H1 (cell line): Measurements from ENCODE around the gene MDFIC. TPM values are rescaled to one million over a fixed set of nuclear protein-coding genes. Genes with fewer than 3 reads are reported as not detected.

Experiments used
- CTCF ChIA-PET: fragments of 300-600 bp; sonication (Branson Sonifier 250); formaldehyde crosslinking; loops from one replicate; lab custom pipeline; 2021; ENCODE audit not compliant: partially characterized antibody; lab: Charles Lee
- POLR2A ChIA-PET: fragments of 300-600 bp; sonication (Branson Sonifier 250); formaldehyde crosslinking; loops from one replicate; lab custom pipeline; 2021; ENCODE audit warnings: inconsistent platforms; ENCODE audit not compliant: partially characterized antibody; lab: Charles Lee
- DNase-seq, 2 experiments: peaks; one replicate each; pipeline versions ENCODE4 v3.0.0 to v3.0.0-alpha.2; 2010 to 2022; ENCODE audit warnings: low spot score in 2 of 2, low read depth in 1 of 2, mixed read lengths in 1 of 2
- FAIRE-seq: peaks from 2 replicates; lab custom pipeline; 2011; peaks lifted over from hg19 to GRCh38; lab: Jason Lieb, UNC
- H2AFZ ChIP-seq: 2 replicates; pipeline ENCODE4 v1.8.1; 2012; ENCODE audit warnings: low read length, inconsistent platforms
- H2AK5ac ChIP-seq: 2 replicates; pipeline ENCODE4 v1.6.1; 2013; ENCODE audit warnings: low read depth, low read length
- H2BK120ac ChIP-seq: replicated peaks from 2 replicates; pipeline ENCODE3; 2013; ENCODE audit warnings: low read depth, low read length, inconsistent platforms
- H2BK12ac ChIP-seq: 2 replicates; pipeline ENCODE4 v1.6.1; 2013; ENCODE audit warnings: low read depth, low read length
- H2BK15ac ChIP-seq: 2 replicates; pipeline ENCODE4 v1.6.1; 2013; ENCODE audit warnings: low read length
- H2BK20ac ChIP-seq: 2 replicates; pipeline ENCODE4 v1.6.1; 2013; ENCODE audit warnings: low read length
- H2BK5ac ChIP-seq: 2 replicates; pipeline ENCODE4 v1.6.1; 2013; ENCODE audit warnings: low read depth, low read length
- H3K14ac ChIP-seq: 2 replicates; pipeline ENCODE4 v1.6.1; 2013; ENCODE audit warnings: inconsistent platforms; ENCODE audit not compliant: insufficient read length
- H3K18ac ChIP-seq: 2 replicates; pipeline ENCODE4 v1.6.1; 2013; ENCODE audit warnings: low read length; ENCODE audit errors: extremely low read depth
- H3K23ac ChIP-seq: 2 replicates; pipeline ENCODE4 v1.6.1; 2013; ENCODE audit warnings: inconsistent platforms; ENCODE audit not compliant: insufficient read length
- H3K23me2 ChIP-seq: 2 replicates; pipeline ENCODE4 v1.6.1; 2013; ENCODE audit warnings: low read depth, low read length
- H3K27ac ChIP-seq: 2 replicates; pipeline ENCODE4 v1.6.1; 2011; ENCODE audit warnings: low read depth, low read length, inconsistent platforms
- H3K27me3 ChIP-seq, 4 experiments: replicated peaks in 1 of 4; 1 replicate in 1 of 4; 2 replicates in 3 of 4; pipeline versions ENCODE4 v1.6.1 to v1.8.1; 2011 to 2013; ENCODE audit warnings: low read length in 3 of 4, mild to moderate bottlenecking in 3 of 4, inconsistent platforms in 2 of 4, mixed read lengths in 2 of 4, moderate library complexity in 1 of 4; ENCODE audit not compliant: control insufficient read depth in 3 of 4, insufficient read depth in 3 of 4; ENCODE audit errors: extremely low read depth in 1 of 4
- H3K36me3 ChIP-seq, 4 experiments: 2 replicates each; pipeline versions ENCODE4 v1.6.1 to v1.8.1; 2011 to 2013; ENCODE audit warnings: mild to moderate bottlenecking in 4 of 4, low read length in 3 of 4, moderate library complexity in 2 of 4, control low read depth in 1 of 4, inconsistent platforms in 1 of 4; ENCODE audit not compliant: insufficient read depth in 4 of 4, control insufficient read depth in 2 of 4
- H3K4ac ChIP-seq: replicated peaks from 2 replicates; pipeline ENCODE3; 2013; ENCODE audit warnings: low read length, low read depth, mixed read lengths, inconsistent platforms; ENCODE audit not compliant: insufficient read length
- H3K4me1 ChIP-seq, 4 experiments: replicated peaks in 1 of 4; 1 replicate in 1 of 4; 2 replicates in 3 of 4; pipeline versions ENCODE4 v1.6.1 to v1.8.1; 2011 to 2013; ENCODE audit warnings: low read length in 3 of 4, inconsistent platforms in 2 of 4, mixed read lengths in 1 of 4; ENCODE audit not compliant: insufficient read depth in 4 of 4, control insufficient read depth in 3 of 4
- H3K4me2 ChIP-seq, 2 experiments: 2 replicates each; pipeline versions ENCODE4 v1.6.1 to v1.8.1; 2011 to 2013; ENCODE audit warnings: low read depth in 2 of 2, low read length in 2 of 2, control low read depth in 1 of 2, inconsistent platforms in 1 of 2, mild to moderate bottlenecking in 1 of 2; ENCODE audit not compliant: insufficient read depth in 1 of 2
- H3K4me3 ChIP-seq, 4 experiments: fragments of 200-600, 300-600 bp in 1 of 4; sonication (generic), shearing (Covaris generic), sonication (Bioruptor Twin) in 1 of 4; 2 replicates each; pipeline versions ENCODE4 v1.5.1 to v1.8.1; 2011 to 2016; ENCODE audit warnings: low read length in 4 of 4, low read depth in 3 of 4, control low read depth in 2 of 4, inconsistent platforms in 2 of 4, mild to moderate bottlenecking in 2 of 4, mixed read lengths in 1 of 4, moderate library complexity in 1 of 4; ENCODE audit not compliant: insufficient read depth in 2 of 4; ENCODE audit errors: extremely low read depth in 1 of 4
- H3K56ac ChIP-seq: replicated peaks from 2 replicates; pipeline ENCODE3; 2013; ENCODE audit warnings: low read depth, mild to moderate bottlenecking, mixed read lengths, low read length, inconsistent platforms; ENCODE audit not compliant: insufficient read length
- H3K79me1 ChIP-seq: 2 replicates; pipeline ENCODE4 v1.6.1; 2013; ENCODE audit warnings: low read depth, low read length, control low read depth
- H3K79me2 ChIP-seq, 2 experiments: 2 replicates each; pipeline versions ENCODE4 v1.6.1 to v1.8.1; 2012 to 2013; ENCODE audit warnings: low read length in 2 of 2, mild to moderate bottlenecking in 2 of 2, inconsistent platforms in 1 of 2; ENCODE audit not compliant: insufficient read depth in 2 of 2, control insufficient read depth in 1 of 2
- H3K9ac ChIP-seq, 4 experiments: replicated peaks in 1 of 4; 1 replicate in 1 of 4; 2 replicates in 3 of 4; pipeline versions ENCODE4 v1.6.1 to v1.8.1; 2011 to 2013; ENCODE audit warnings: low read depth in 3 of 4, low read length in 3 of 4, control low read depth in 2 of 4, mild to moderate bottlenecking in 2 of 4, moderate library complexity in 2 of 4, inconsistent platforms in 1 of 4; ENCODE audit errors: extremely low read depth in 1 of 4
- H3K9me3 ChIP-seq, 2 experiments: 2 replicates each; pipeline versions ENCODE4 v1.6.1 to v1.8.1; 2012 to 2013; ENCODE audit warnings: mild to moderate bottlenecking in 2 of 2, moderate library complexity in 2 of 2, control low read depth in 1 of 2, inconsistent platforms in 1 of 2, low read depth in 1 of 2, low read length in 1 of 2, mixed read lengths in 1 of 2; ENCODE audit not compliant: insufficient read depth in 2 of 2
- H4K20me1 ChIP-seq, 2 experiments: replicated peaks in 1 of 2; 2 replicates each; pipeline versions ENCODE3 to v1.8.1; 2011 to 2013; ENCODE audit warnings: inconsistent platforms in 2 of 2, low read length in 2 of 2, mild to moderate bottlenecking in 1 of 2; ENCODE audit not compliant: insufficient read depth in 2 of 2, control insufficient read depth in 1 of 2
- H4K5ac ChIP-seq: 2 replicates; pipeline ENCODE4 v1.6.1; 2013; ENCODE audit warnings: low read length, low read depth, mixed read lengths, inconsistent platforms; ENCODE audit not compliant: insufficient read length
- H4K8ac ChIP-seq: 2 replicates; pipeline ENCODE4 v1.8.0; 2013; ENCODE audit warnings: mild to moderate bottlenecking, moderate library complexity, low read length, inconsistent platforms; ENCODE audit not compliant: insufficient read depth; ENCODE audit errors: extremely low read depth
- H4K91ac ChIP-seq: replicated peaks from 2 replicates; pipeline ENCODE3; 2013; ENCODE audit warnings: low read length, mixed read lengths, inconsistent platforms; ENCODE audit not compliant: insufficient read length
- CTBP2 ChIP-seq: IDR thresholded peaks from 2 replicates; pipeline ENCODE4 v1.7.0; 2011; ENCODE audit warnings: borderline replicate concordance, mild to moderate bottlenecking, moderate library complexity, mixed read lengths, low read length; ENCODE audit not compliant: insufficient read depth, insufficient read length
- EP300 ChIP-seq, 2 experiments: IDR thresholded peaks; 1 replicate in 1 of 2; 2 replicates in 1 of 2; pipeline ENCODE4 v1.6.1; 2011 to 2012; ENCODE audit warnings: low read depth in 2 of 2, low read length in 2 of 2, mild to moderate bottlenecking in 2 of 2, borderline replicate concordance in 1 of 2, inconsistent platforms in 1 of 2, moderate library complexity in 1 of 2
- EZH2 ChIP-seq: fragments of 200-600 bp; sonication (generic); IDR thresholded peaks from 2 replicates; pipeline ENCODE4 v1.7.1; 2012; ENCODE audit warnings: low read depth, mild to moderate bottlenecking, moderate library complexity, low read length, inconsistent platforms; ENCODE audit not compliant: severe bottlenecking
- KDM4A ChIP-seq: IDR thresholded peaks from one replicate; pipeline ENCODE4 v1.7.1; 2012; ENCODE audit warnings: low read depth, mild to moderate bottlenecking, moderate library complexity, low read length, inconsistent platforms; ENCODE audit not compliant: severe bottlenecking
- POLR2AphosphoS5 ChIP-seq: IDR thresholded peaks from 2 replicates; pipeline ENCODE4 v1.6.1; 2011; ENCODE audit warnings: low read depth, low read length
- RAD21 ChIP-seq, 2 experiments: IDR thresholded peaks in 1 of 2; conservative IDR thresholded peaks in 1 of 2; 2 replicates each; pipeline ENCODE4 v1.6.1; 2011; ENCODE audit warnings: low read depth in 2 of 2, low read length in 2 of 2, improper control_type of control experiment in 1 of 2, inconsistent platforms in 1 of 2, mild to moderate bottlenecking in 1 of 2, moderate library complexity in 1 of 2
- SAP30 ChIP-seq: fragments of 300-600 bp; sonication (generic); IDR thresholded peaks from 2 replicates; pipeline ENCODE4 v1.7.1; 2012; ENCODE audit warnings: low read length, moderate library complexity, mild to moderate bottlenecking, inconsistent platforms; ENCODE audit not compliant: insufficient read depth, insufficient replicate concordance
- TEAD4 ChIP-seq: IDR thresholded peaks from 2 replicates; pipeline ENCODE4 v1.6.1; 2012; ENCODE audit warnings: low read depth, low read length, inconsistent platforms, mixed read lengths
- WGBS, 2 experiments: shearing (Covaris generic) in 1 of 2; methylation state at CpG; one replicate each; pipeline versions ENCODE4 v1.1.6 to v1.1.7; 2013 to 2015; ENCODE audit warnings: low lambda C conversion rate in 2 of 2, mixed read lengths in 2 of 2, inconsistent platforms in 1 of 2, low coverage in 1 of 2, missing lambda C conversion rate in 1 of 2; ENCODE audit not compliant: insufficient replicate concordance in 2 of 2, insufficient coverage in 1 of 2, insufficient read length in 1 of 2; ENCODE audit errors: extremely low coverage in 1 of 2, missing lambda C conversion rate in 1 of 2; 5-methylcytosine and 5-hydroxymethylcytosine counted together
- polyA plus RNA-seq, 7 experiments: library from polyadenylated mRNA; depleted of rRNA in 3 of 7; stranded (reverse) in 5 of 7; unstranded in 2 of 7; fragments of >200 nt in 5 of 7; fragments of 200-250 nt in 2 of 7; gene quantifications; 1 replicate in 5 of 7; 2 replicates in 1 of 7; 4 replicates in 1 of 7; pipeline versions ENCODE4 v1.2.1 to v1.2.3, GENCODE V29; 2011 to 2013; ENCODE audit warnings: missing spikeins in 2 of 7, mixed read lengths in 2 of 7
- total RNA-seq: library from RNA; stranded (reverse); fragmentation: NEBNext Ultra II Directional; extraction: Animal tissue kit (Norgen Biotek cat#: 25700); gene quantifications from 2 replicates; pipeline ENCODE4 v1.2.1, GENCODE V29; 2021
- TF ChIP-seq, protein P1 (sequence below), 3 experiments: IDR thresholded peaks; 1 replicate in 2 of 3; 2 replicates in 1 of 3; pipeline versions ENCODE4 v1.5.1 to v1.6.1; 2011; ENCODE audit warnings: low read length in 3 of 3, mild to moderate bottlenecking in 3 of 3, inconsistent platforms in 2 of 3, low read depth in 1 of 3, moderate library complexity in 1 of 3; ENCODE audit not compliant: insufficient read depth in 1 of 3; ENCODE audit errors: control extremely low read depth in 1 of 3

The MDFIC gene
- total and polyA plus RNA-seq, 2 of the 8 experiments (the other 6 are each of a cell fraction or from before 2014, with no cell fraction given), result 2.3 to 11.4 TPM

- no peaks in the 10 kb centered on the region; the same call in 1 of the 2 replicates for H3K23me2 ChIP-seq
- no peak overlapping the region for H3K18ac ChIP-seq
- no peak overlapping the region for H2BK20ac ChIP-seq
- no peak overlapping the region for H3K56ac ChIP-seq
- no peak for TF ChIP-seq KDM4A
- TF ChIP-seq, protein P1, sequence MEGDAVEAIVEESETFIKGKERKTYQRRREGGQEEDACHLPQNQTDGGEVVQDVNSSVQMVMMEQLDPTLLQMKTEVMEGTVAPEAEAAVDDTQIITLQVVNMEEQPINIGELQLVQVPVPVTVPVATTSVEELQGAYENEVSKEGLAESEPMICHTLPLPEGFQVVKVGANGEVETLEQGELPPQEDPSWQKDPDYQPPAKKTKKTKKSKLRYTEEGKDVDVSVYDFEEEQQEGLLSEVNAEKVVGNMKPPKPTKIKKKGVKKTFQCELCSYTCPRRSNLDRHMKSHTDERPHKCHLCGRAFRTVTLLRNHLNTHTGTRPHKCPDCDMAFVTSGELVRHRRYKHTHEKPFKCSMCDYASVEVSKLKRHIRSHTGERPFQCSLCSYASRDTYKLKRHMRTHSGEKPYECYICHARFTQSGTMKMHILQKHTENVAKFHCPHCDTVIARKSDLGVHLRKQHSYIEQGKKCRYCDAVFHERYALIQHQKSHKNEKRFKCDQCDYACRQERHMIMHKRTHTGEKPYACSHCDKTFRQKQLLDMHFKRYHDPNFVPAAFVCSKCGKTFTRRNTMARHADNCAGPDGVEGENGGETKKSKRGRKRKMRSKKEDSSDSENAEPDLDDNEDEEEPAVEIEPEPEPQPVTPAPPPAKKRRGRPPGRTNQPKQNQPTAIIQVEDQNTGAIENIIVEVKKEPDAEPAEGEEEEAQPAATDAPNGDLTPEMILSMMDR (IDR thresholded peaks at IDR 0.05; ENCODE audit: control extremely low read depth in 1 of 3, insufficient read depth in 1 of 3, low read depth in 1 of 3, low read length in 3 of 3), result no peak
- no peak for TF ChIP-seq EZH2
- no peak for TF ChIP-seq TEAD4
- TF ChIP-seq EP300 (IDR thresholded peaks at IDR 0.05; ENCODE audit: borderline replicate concordance in 1 of 2, low read depth in 2 of 2, low read length in 2 of 2), result no peak
- no peak for TF ChIP-seq POLR2AphosphoS5
- TF ChIP-seq RAD21 (IDR thresholded peaks at IDR 0.05 in 1 of 2, conservative IDR thresholded peaks at IDR 0.05 in 1 of 2; ENCODE audit: low read depth in 2 of 2, low read length in 2 of 2), result no peak
- TF ChIP-seq CTBP2, result no peak
- no peak for TF ChIP-seq SAP30
- no peak overlapping the region for H3K4me3 ChIP-seq
- no peaks in the 10 kb centered on the region for H3K36me3 ChIP-seq
- no peak overlapping the region for H3K14ac ChIP-seq
- no peak overlapping the region for H3K4me2 ChIP-seq
- no peak overlapping the region for H2BK5ac ChIP-seq
- H3K4me1 ChIP-seq, result peaks cover 4 to 8% (median 4%) of the 10 kb centered on the region in 4 experiments; a peak in 6 of 7 replicates
- DNase-seq, result no peak
- no peak overlapping the region for H2BK12ac ChIP-seq
- H3K27me3 ChIP-seq, result peaks cover 0 to 1% (median 0%) of the 10 kb centered on the region in 4 experiments; a peak in 1 of 7 replicates
- no peak overlapping the region for H3K4ac ChIP-seq
- H3K79me2 ChIP-seq, result no peaks in the 10 kb centered on the region
- no peaks in the 10 kb centered on the region for H4K20me1 ChIP-seq
- no peak overlapping the region for H2AK5ac ChIP-seq
- POLR2A ChIA-PET, result no interaction called here
- no peak overlapping the region for H3K23ac ChIP-seq
- no peak overlapping the region for H4K5ac ChIP-seq
- H3K9me3 ChIP-seq, result no peaks in the 10 kb centered on the region
- no peak overlapping the region for H2BK120ac ChIP-seq
- H4K91ac ChIP-seq, result no peak overlapping the region
- no peak overlapping the region for H2BK15ac ChIP-seq
- no peak overlapping the region for H3K9ac ChIP-seq
- H2AFZ ChIP-seq, result no peak overlapping the region
- no peaks in the 10 kb centered on the region for H3K79me1 ChIP-seq
- no peak for FAIRE-seq
- WGBS, 2 experiments, result 88% methylated on average over 3 of the region's 3 CpGs; no CpG with 5 or more reads in 1 of the 2 experiments
- no peak overlapping the region for H3K27ac ChIP-seq
- CTCF ChIA-PET, result interaction anchor here (1.8 kb wide), 1 partner anchor 33 kb away, joined by 5 read pairs; no protein-coding TSS in a partner anchor
- H4K8ac ChIP-seq, result no peak overlapping the region
Measured at GRCh38 chr7:114972567-114972966, 50.7 kb downstream of the MDFIC start.
